Measurements from ENCODE around the gene BAZ2A. TPM values are rescaled to one million over a fixed set of nuclear protein-coding genes. Genes with fewer than 3 reads are reported as not detected.
A peak's percentile ranks its signal among the peaks of the same experiment; 100 is the strongest.
"Not testable (repeated sequence)": the region's sequence is repeated elsewhere in the genome, so short reads cannot be mapped to it uniquely, and the experiment has no call there.

BAZ2A gene
- total and polyA plus RNA-seq, 12 donors = 21.9 to 115 (median 72.4) TPM

DNA sequence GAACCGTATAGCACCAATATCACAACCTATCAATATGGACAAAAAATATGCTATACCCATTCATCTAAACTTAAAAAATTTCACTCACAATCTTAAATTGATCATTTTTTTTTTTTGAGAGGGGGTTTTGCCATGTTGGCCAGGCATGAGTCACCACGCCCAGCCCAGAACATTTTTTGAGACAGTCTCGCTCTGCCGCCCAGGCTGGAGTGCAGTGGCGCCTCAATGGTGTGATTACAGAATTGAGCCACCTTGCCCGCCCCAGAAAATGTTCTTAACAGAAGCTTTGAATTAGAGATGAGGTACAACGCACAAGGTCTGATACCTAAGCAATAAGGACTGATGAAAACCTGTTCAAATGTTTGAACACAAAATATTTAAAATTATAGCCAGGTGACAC lies 31.4 kb upstream of the BAZ2A start:
- H3K4me1 ChIP-seq (replicated peaks in 1 of 2) = no peaks in the 10 kb centered on the region
- H3K4me3 ChIP-seq = no peak overlapping the region
- H3K27ac ChIP-seq = no peak overlapping the region
- H3K9me3 ChIP-seq (replicated peaks in 1 of 3) = no peaks in the 10 kb centered on the region
- intact Hi-C loops (cut with DNase I) = no loop called here
- WGBS, 4 donors = 86 to 95% (median 94%) methylated on average over 7 of the region's 7 CpGs
- no peak for TF ChIP-seq POLR2A (IDR thresholded peaks at IDR 0.05)
- TF ChIP-seq, protein P1, sequence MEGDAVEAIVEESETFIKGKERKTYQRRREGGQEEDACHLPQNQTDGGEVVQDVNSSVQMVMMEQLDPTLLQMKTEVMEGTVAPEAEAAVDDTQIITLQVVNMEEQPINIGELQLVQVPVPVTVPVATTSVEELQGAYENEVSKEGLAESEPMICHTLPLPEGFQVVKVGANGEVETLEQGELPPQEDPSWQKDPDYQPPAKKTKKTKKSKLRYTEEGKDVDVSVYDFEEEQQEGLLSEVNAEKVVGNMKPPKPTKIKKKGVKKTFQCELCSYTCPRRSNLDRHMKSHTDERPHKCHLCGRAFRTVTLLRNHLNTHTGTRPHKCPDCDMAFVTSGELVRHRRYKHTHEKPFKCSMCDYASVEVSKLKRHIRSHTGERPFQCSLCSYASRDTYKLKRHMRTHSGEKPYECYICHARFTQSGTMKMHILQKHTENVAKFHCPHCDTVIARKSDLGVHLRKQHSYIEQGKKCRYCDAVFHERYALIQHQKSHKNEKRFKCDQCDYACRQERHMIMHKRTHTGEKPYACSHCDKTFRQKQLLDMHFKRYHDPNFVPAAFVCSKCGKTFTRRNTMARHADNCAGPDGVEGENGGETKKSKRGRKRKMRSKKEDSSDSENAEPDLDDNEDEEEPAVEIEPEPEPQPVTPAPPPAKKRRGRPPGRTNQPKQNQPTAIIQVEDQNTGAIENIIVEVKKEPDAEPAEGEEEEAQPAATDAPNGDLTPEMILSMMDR (IDR thresholded peaks at IDR 0.05) = no peak
- DNase-seq = peak in 3 of 7 donors; percentile 4 to 18 (median 15)
- no peaks in the 10 kb centered on the region for H3K27me3 ChIP-seq
- H3K36me3 ChIP-seq (replicated peaks in 1 of 2) = peaks cover 0 to 38% of the 10 kb centered on the region in 2 donors

DNA sequence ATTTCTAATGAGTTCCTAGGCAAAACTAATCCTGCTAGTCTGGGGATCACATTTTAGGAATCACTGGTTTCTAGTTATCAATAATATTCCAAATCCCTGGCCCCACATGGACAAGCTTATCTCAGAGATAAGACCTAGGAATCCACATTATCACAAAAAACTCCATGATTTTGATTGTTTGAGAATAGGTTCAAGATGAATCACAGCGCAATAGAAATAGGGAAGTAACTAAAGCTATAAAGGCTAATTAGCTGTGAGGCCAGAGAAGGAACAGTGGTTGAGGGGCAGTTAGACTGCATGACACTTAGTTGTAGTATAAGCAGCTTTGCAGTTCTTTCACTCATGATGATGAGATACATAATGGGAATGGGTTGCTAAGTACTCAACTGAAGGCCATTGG lies 28.8 kb upstream of the BAZ2A start:
- Histone ChIP-seq H3K4me1 (replicated peaks in 1 of 2) (no peaks in the 10 kb centered on the region), H3K9me3 (replicated peaks in 1 of 3) (peaks cover 0 to under 1% (median 0%) of the 10 kb centered on the region in 3 donors), H3K27ac (no peak overlapping the region), H3K4me3 (no peak overlapping the region), H3K36me3 (replicated peaks in 1 of 2) (peaks cover 0 to 13% of the 10 kb centered on the region in 2 donors), H3K27me3 (no peaks in the 10 kb centered on the region)
- no peak for DNase-seq
- 74 to 92% (median 91%) methylated on average over 1 of the region's 1 CpG for WGBS, 4 donors
- TF ChIP-seq, protein P1 (IDR thresholded peaks at IDR 0.05) = no peak
- no peak for TF ChIP-seq POLR2A (IDR thresholded peaks at IDR 0.05)
- intact Hi-C loops (cut with DNase I) = no loop called here

DNA sequence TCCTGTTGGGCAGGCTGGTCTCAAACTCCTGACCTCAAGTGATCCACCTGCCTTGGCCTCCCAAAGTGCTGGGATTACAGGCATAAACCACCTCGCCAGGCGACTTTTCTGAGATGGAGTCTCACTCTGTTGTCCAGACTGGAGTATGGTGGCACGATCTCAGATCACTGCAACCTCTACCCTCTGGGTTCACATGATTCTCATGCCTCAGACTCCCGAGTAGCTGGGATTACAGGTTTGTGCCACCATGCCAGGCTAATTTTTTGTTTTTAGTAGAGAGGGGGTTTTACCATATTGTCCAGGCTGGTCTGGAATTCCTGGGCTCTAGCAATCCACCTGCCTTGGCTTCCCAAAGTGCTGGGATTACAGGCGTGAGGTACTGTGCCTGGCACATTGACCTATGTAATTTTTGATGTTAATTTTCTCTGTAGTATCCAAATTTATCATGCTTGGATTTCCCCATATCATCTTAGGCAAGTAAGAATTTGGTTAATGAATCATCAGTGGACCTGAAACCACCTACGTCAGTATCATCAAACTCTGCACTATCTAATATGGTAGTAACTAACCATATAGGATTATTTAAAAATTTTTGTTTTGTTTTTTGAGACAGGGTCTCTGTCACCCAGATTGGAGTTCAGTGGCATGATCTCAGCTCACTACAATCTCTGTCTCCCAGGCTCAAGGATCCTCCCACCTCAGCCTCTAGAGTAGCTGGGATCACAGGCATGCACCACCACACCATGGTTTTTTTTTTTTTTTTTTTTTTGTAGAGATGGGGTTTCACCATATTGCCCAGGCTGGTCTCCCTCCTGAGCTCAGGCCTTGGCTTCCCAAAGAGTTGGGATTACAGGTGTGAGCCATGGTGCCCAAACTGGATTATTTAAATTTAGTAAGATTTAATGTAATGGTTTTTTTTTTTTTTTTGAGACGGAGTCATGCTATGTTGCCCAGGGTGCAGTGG lies 27.6 kb upstream of the BAZ2A start:
- WGBS, 4 donors = 76 to 86% (median 86%) methylated on average over 5 to 7 of the region's 7 CpGs
- intact Hi-C loops (cut with DNase I) = no loop called here
- DNase-seq = peak in 4 of 7 donors; percentile 7 to 20 (median 16)
- Histone ChIP-seq H3K36me3 (replicated peaks in 1 of 2) (peaks cover 0 to 1% of the 10 kb centered on the region in 2 donors), H3K4me1 (replicated peaks in 1 of 2) (no peaks in the 10 kb centered on the region), H3K27me3 (no peaks in the 10 kb centered on the region), H3K9me3 (replicated peaks in 1 of 3) (peaks cover 0 to 3% (median 0%) of the 10 kb centered on the region in 3 donors), H3K27ac (no peak overlapping the region), H3K4me3 (no peak overlapping the region)
- TF ChIP-seq POLR2A (IDR thresholded peaks at IDR 0.05) = no peak
- TF ChIP-seq, protein P1 (IDR thresholded peaks at IDR 0.05) = no peak

DNA sequence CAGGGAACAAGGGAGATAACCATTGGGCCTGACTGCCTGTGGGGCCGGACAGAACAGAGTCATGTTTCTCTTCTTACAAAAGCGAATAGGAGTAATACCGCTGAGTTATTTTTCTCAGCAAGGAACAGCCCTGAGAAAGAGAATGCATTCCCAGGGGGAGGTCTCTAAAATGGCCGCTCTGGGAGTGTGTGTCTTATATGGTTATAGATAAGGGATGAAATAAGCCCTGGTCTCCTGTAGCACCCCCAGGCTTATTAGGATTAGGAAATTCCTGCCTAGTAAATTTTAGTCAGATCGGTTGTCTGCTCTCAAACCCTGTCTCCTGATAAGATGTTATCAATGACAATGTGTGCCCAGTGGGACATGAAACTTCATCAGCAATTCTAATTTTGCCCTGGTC lies 23.7 kb upstream of the BAZ2A start:
- WGBS, 4 donors = 78 to 90% (median 85%) methylated on average over 5 of the region's 5 CpGs
- H3K9me3 ChIP-seq (replicated peaks in 1 of 3); H3K4me3 ChIP-seq; H3K4me1 ChIP-seq (replicated peaks in 1 of 2); intact Hi-C loops (cut with DNase I); H3K27me3 ChIP-seq; H3K27ac ChIP-seq; H3K36me3 ChIP-seq (replicated peaks in 1 of 2): not testable (repeated sequence)
- peak in 2 of 7 donors; percentile 10 to 13 for DNase-seq

GRCh38 chr12:56648023-56648422 lies 17.9 kb upstream of the BAZ2A start:
- DNase-seq = peak in 1 of 7 donors; percentile 51
- 91 to 94% (median 93%) methylated on average over 9 of the region's 9 CpGs for WGBS, 4 donors
- not testable (repeated sequence) for H3K27ac ChIP-seq; H3K4me3 ChIP-seq; H3K27me3 ChIP-seq; H3K9me3 ChIP-seq (replicated peaks in 1 of 3)
- H3K4me1 ChIP-seq (replicated peaks in 1 of 2) = peaks cover 4 to 25% of the 10 kb centered on the region in 2 donors
- H3K36me3 ChIP-seq (replicated peaks in 1 of 2) = peaks cover 0 to 15% of the 10 kb centered on the region in 2 donors
- intact Hi-C loops (cut with DNase I) = loop anchor here in 1 of 2 donors (10.0 kb wide), 1 partner anchor 77 kb away; the partner anchor contains the start of gene NACA
